ENCODE measurements around the gene FHIP1B. TPM values are rescaled to one million over a fixed set of nuclear protein-coding genes. Genes with fewer than 3 reads are reported as not detected.

Gene FHIP1B
- total RNA-seq, 1 donor from 2014 or later = 12.0 TPM

GRCh38 chr11:6232899-6233298 lies 1.5 kb downstream of the FHIP1B start:
- Mint-ChIP-seq H3K27ac (no peak overlapping the region), H3K4me3 (peak overlapping the region; percentile 59), H3K9me3 (no peaks in the 10 kb centered on the region), H3K36me3 (no peaks in the 10 kb centered on the region), H3K27me3 (ENCODE audit: insufficient read depth, low read depth) (peaks cover 2% of the 10 kb centered on the region), H3K4me1 (peaks cover 13% of the 10 kb centered on the region)
- H3K9me3 ChIP-seq (ENCODE audit: low read depth) = no peaks in the 10 kb centered on the region
- no peak for TF ChIP-seq EZH2phosphoT487 (IDR thresholded peaks at IDR 0.05)
- no peak for TF ChIP-seq CTCF (IDR thresholded peaks at IDR 0.05)
- TF ChIP-seq EZH2 (IDR thresholded peaks at IDR 0.05) = no peak
- no peaks in the 10 kb centered on the region for H3K27me3 ChIP-seq
- peak overlapping the region; percentile 97 for H3K4me3 ChIP-seq
- H3K4me1 ChIP-seq = peaks cover 8% of the 10 kb centered on the region
- DNase-seq (ENCODE audit: low spot score) = no peak
- no peak overlapping the region for H3K9ac ChIP-seq
- H3F3A ChIP-seq (ENCODE audit: low read depth) = peaks cover 12% of the 10 kb centered on the region
- H3K79me2 ChIP-seq (ENCODE audit: low read depth) = peaks cover 64% of the 10 kb centered on the region
- no peaks in the 10 kb centered on the region for H3K36me3 ChIP-seq
- H4K20me1 ChIP-seq (ENCODE audit: low read depth) = peaks cover 30% of the 10 kb centered on the region
- H3K4me2 ChIP-seq = peak overlapping the region; percentile 95
- H3K27ac ChIP-seq = no peak overlapping the region
- H2AFZ ChIP-seq (replicated peaks) = no peak overlapping the region

DNA sequence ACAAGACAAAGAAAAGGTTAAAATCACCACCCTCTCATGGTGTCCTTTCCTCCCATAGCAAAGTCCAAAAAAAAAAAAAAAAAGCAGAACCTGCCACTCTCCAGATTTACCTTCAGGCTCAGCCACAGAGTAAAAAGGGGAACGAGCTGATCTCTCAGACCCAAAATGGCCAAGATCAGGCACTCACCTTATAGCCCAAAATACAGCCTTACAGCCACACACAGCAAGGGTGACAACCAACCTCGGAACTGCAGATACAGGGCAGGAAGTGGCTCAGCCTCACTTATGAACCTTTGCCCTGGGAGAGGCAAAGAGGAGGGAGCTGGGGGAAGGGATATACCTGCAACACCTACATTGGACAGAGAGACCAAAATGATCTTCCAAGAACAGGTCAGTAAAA lies 4.5 kb downstream of the FHIP1B start:
- TF ChIP-seq EZH2 (IDR thresholded peaks at IDR 0.05) = no peak
- TF ChIP-seq EZH2phosphoT487 (IDR thresholded peaks at IDR 0.05) = no peak
- no peak for TF ChIP-seq CTCF (IDR thresholded peaks at IDR 0.05)
- Mint-ChIP-seq H3K27me3 (ENCODE audit: insufficient read depth, low read depth) (no peaks in the 10 kb centered on the region), H3K4me1 (peaks cover 10% of the 10 kb centered on the region), H3K36me3 (no peaks in the 10 kb centered on the region), H3K4me3 (no peak overlapping the region), H3K27ac (no peak overlapping the region), H3K9me3 (no peaks in the 10 kb centered on the region)
- H3K4me3 ChIP-seq = no peak overlapping the region
- peaks cover 94% of the 10 kb centered on the region for H3K79me2 ChIP-seq (ENCODE audit: low read depth)
- no peaks in the 10 kb centered on the region for H3K27me3 ChIP-seq
- H3K9me3 ChIP-seq (ENCODE audit: low read depth) = no peaks in the 10 kb centered on the region
- peaks cover 45% of the 10 kb centered on the region for H4K20me1 ChIP-seq (ENCODE audit: low read depth)
- no peak overlapping the region for H3K27ac ChIP-seq
- no peaks in the 10 kb centered on the region for H3K36me3 ChIP-seq
- DNase-seq (ENCODE audit: low spot score) = no peak
- H3K4me2 ChIP-seq = no peak overlapping the region
- no peaks in the 10 kb centered on the region for H3F3A ChIP-seq (ENCODE audit: low read depth)
- no peak overlapping the region for H3K9ac ChIP-seq
- H3K4me1 ChIP-seq = peaks cover 8% of the 10 kb centered on the region
- no peak overlapping the region for H2AFZ ChIP-seq (replicated peaks)

DNA sequence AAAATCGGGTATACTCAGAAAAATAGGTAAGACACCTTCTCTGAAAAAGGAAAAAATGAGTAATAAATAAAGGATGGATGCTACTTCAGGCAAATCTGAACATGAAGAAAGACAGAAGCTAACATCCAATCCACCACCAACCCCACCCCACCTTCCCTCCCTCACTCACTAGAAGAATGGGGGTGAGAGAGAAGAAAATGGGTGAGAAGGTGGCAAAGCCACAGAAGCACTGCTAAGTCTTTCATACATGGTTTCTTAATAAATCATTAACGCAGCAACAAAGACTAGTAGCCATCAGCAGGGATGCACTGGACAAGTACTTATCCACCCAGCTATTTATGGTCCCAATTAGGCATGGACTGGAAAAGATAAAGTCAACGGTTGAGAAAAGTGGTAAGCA lies 5.9 kb downstream of the FHIP1B start:
- Histone ChIP-seq H4K20me1 (ENCODE audit: low read depth) (peaks cover 45% of the 10 kb centered on the region), H3K27me3 (no peaks in the 10 kb centered on the region), H3K9me3 (ENCODE audit: low read depth) (no peaks in the 10 kb centered on the region), H3K27ac (no peak overlapping the region), H2AFZ (replicated peaks) (no peak overlapping the region), H3K9ac (no peak overlapping the region), H3K79me2 (ENCODE audit: low read depth) (peaks cover 89% of the 10 kb centered on the region), H3K4me2 (no peak overlapping the region), H3K36me3 (no peaks in the 10 kb centered on the region), H3F3A (ENCODE audit: low read depth) (no peaks in the 10 kb centered on the region), H3K4me3 (no peak overlapping the region), H3K4me1 (peaks cover 5% of the 10 kb centered on the region)
- no peak for DNase-seq (ENCODE audit: low spot score)
- H3K27me3 Mint-ChIP-seq (ENCODE audit: insufficient read depth, low read depth) = no peaks in the 10 kb centered on the region
- peaks cover 4% of the 10 kb centered on the region for H3K4me1 Mint-ChIP-seq
- no peaks in the 10 kb centered on the region for H3K9me3 Mint-ChIP-seq
- TF ChIP-seq EZH2 (IDR thresholded peaks at IDR 0.05) = no peak
- TF ChIP-seq EZH2phosphoT487 (IDR thresholded peaks at IDR 0.05) = no peak
- no peak for TF ChIP-seq CTCF (IDR thresholded peaks at IDR 0.05)
- peaks cover under 1% of the 10 kb centered on the region for H3K36me3 Mint-ChIP-seq
- H3K4me3 Mint-ChIP-seq = no peak overlapping the region
- H3K27ac Mint-ChIP-seq = no peak overlapping the region
